Naive thymus-derived CD4-positive, alpha-beta T cell (primary cell): ENCODE data around the gene ARHGAP1. TPM values are rescaled to one million over a fixed set of nuclear protein-coding genes. Genes with fewer than 3 reads are reported as not detected.
A peak's percentile ranks its signal among the peaks of the same experiment; 100 is the strongest.

Experiments used
- ATAC-seq: fragments of 150-1000 bp; cut with Tn5 transposase; 2 replicates; pipeline ENCODE4 v1.10.0; 2021; ENCODE audit warnings: mild to moderate bottlenecking, moderate library complexity
- CTCF ChIA-PET: fragments of 350-600 bp; sonication (Branson Sonifier 250); formaldehyde crosslinking; loops from one replicate; lab custom pipeline; 2021; ENCODE audit warnings: antibody characterized with exemption; lab: Charles Lee
- POLR2A ChIA-PET: fragments of 350-600 bp; sonication (Branson Sonifier 250); formaldehyde crosslinking; loops from one replicate; lab custom pipeline; 2021; ENCODE audit warnings: antibody characterized with exemption, inconsistent platforms; lab: Charles Lee
- DNase-seq, 9 donors: peaks; one replicate each; pipeline versions ENCODE4 v3.0.0 to v3.0.0-alpha.2; 2020 to 2022; ENCODE audit warnings: mixed read lengths in 1 of 9
- H3K27ac ChIP-seq: one replicate; pipeline ENCODE4 v1.7.0; 2013; ENCODE audit warnings: mild to moderate bottlenecking, low read depth, low read length, moderate library complexity
- H3K27me3 ChIP-seq, 2 donors: one replicate each; pipeline ENCODE4 v1.7.0; 2013; ENCODE audit warnings: low read length in 2 of 2, mild to moderate bottlenecking in 2 of 2, moderate library complexity in 2 of 2; ENCODE audit not compliant: control insufficient read depth in 2 of 2, insufficient read depth in 2 of 2
- H3K36me3 ChIP-seq, 3 experiments: 1 replicate in 2 of 3; 2 replicates in 1 of 3; pipeline ENCODE4 v1.7.0; 2013; ENCODE audit warnings: low read length in 3 of 3, mild to moderate bottlenecking in 3 of 3, moderate library complexity in 1 of 3; ENCODE audit not compliant: insufficient read depth in 3 of 3, control insufficient read depth in 2 of 3
- H3K4me1 ChIP-seq, 2 donors: one replicate each; pipeline ENCODE4 v1.7.0; 2013; ENCODE audit warnings: low read length in 2 of 2, mild to moderate bottlenecking in 2 of 2, moderate library complexity in 1 of 2; ENCODE audit not compliant: control insufficient read depth in 2 of 2, insufficient read depth in 2 of 2
- H3K4me3 ChIP-seq: 2 replicates; pipeline ENCODE4 v1.7.0; 2013; ENCODE audit warnings: mild to moderate bottlenecking, low read length
- H3K9me3 ChIP-seq, 3 experiments: 1 replicate in 2 of 3; 2 replicates in 1 of 3; pipeline ENCODE4 v1.7.0; 2013; ENCODE audit warnings: low read length in 3 of 3; ENCODE audit not compliant: control insufficient read depth in 2 of 3
- H3K27ac Mint-ChIP-seq, 9 donors: one replicate each; pipeline ENCODE4 v1.8.0; 2020 to 2022; ENCODE audit warnings: mixed read lengths in 9 of 9, mild to moderate bottlenecking in 8 of 9, moderate library complexity in 5 of 9, inconsistent platforms in 2 of 9
- H3K27me3 Mint-ChIP-seq, 5 donors: one replicate each; pipeline ENCODE4 v1.8.0; 2021 to 2022; ENCODE audit warnings: mixed read lengths in 5 of 5, mild to moderate bottlenecking in 1 of 5
- H3K36me3 Mint-ChIP-seq, 5 donors: one replicate each; pipeline ENCODE4 v1.8.0; 2020 to 2022; ENCODE audit warnings: mixed read lengths in 5 of 5, mild to moderate bottlenecking in 3 of 5, inconsistent platforms in 1 of 5
- H3K4me1 Mint-ChIP-seq, 7 donors: one replicate each; pipeline ENCODE4 v1.8.0; 2020 to 2022; ENCODE audit warnings: mixed read lengths in 7 of 7, mild to moderate bottlenecking in 3 of 7, inconsistent platforms in 1 of 7
- H3K4me3 Mint-ChIP-seq, 10 donors: one replicate each; pipeline ENCODE4 v1.8.0; 2020 to 2022; ENCODE audit warnings: mild to moderate bottlenecking in 10 of 10, mixed read lengths in 10 of 10, moderate library complexity in 6 of 10, inconsistent platforms in 2 of 10
- H3K9me3 Mint-ChIP-seq, 11 donors: one replicate each; pipeline ENCODE4 v1.8.0; 2020 to 2022; ENCODE audit warnings: mixed read lengths in 11 of 11, mild to moderate bottlenecking in 4 of 11, inconsistent platforms in 1 of 11, moderate library complexity in 1 of 11
- intact Hi-C, 2 donors: fragments of 100-400 bp; cut with micrococcal nuclease; formaldehyde crosslinking; loops; one replicate each; pipeline ENCODE4 v1.15.1; 2023
- polyA plus RNA-seq, 2 donors: library from polyadenylated mRNA; unstranded; fragments of 300-500 nt; fragmentation: Illumina TruSeq; gene quantifications; one replicate each; pipeline ENCODE4 v1.2.3, GENCODE V29; 2021
- total RNA-seq, 6 experiments: library from RNA in 5 of 6; stranded (reverse) in 5 of 6; gene quantifications; 1 replicate in 5 of 6; 2 replicates in 1 of 6; pipeline ENCODE4 v1.2.3 and lab custom pipeline; 2021 to 2026

ARHGAP1 gene
- total and polyA plus RNA-seq, 7 experiments from 2014 or later: 44.2 to 82.5 (median 64.6) TPM

DNA sequence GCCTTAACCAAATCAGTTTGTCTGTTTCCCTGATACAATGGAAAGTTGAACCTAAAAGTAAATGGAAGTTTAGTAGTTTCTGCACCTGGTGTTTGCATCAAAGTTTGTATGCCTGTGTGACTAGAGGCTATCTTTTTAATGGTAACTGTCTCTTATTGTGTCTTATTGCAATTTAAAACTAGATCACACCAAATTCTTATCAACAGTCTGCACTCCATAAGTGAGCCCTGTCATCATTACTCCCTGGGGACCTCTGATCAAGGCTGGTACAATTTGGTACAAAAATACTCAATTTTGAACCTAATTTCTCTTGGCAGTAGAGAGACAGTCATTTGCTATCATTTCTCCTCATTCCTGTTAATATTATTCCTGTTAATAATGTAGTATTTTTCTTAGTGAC is 38.1 kb downstream of the ARHGAP1 start:
- ATAC-seq: no peak
- H3K9me3 Mint-ChIP-seq: no peaks in the 10 kb centered on the region
- Histone ChIP-seq H3K27me3 (no peaks in the 10 kb centered on the region), H3K27ac (no peak overlapping the region), H3K9me3 (no peaks in the 10 kb centered on the region), H3K4me3 (no peak overlapping the region), H3K4me1 (no peaks in the 10 kb centered on the region), H3K36me3 (peaks cover 2 to 95% (median 27%) of the 10 kb centered on the region in 3 experiments)
- CTCF ChIA-PET: no interaction called here
- H3K36me3 Mint-ChIP-seq: peaks cover 10 to 58% (median 19%) of the 10 kb centered on the region in 5 donors
- no peak overlapping the region for H3K4me3 Mint-ChIP-seq
- POLR2A ChIA-PET: interaction anchor here (0.8 kb wide), 1 partner anchor 9 kb away, joined by 3 read pairs; no protein-coding TSS in a partner anchor
- H3K27ac Mint-ChIP-seq: peak overlapping the region in 4 of 9 donors; percentile 14 to 64 (median 26)
- intact Hi-C loops: no loop called here
- H3K4me1 Mint-ChIP-seq: peaks cover 0 to 6% (median 2%) of the 10 kb centered on the region in 7 donors
- no peaks in the 10 kb centered on the region for H3K27me3 Mint-ChIP-seq
- DNase-seq: no peak

- DNase-seq (no peak), ATAC-seq (no peak)
- Histone ChIP-seq H3K9me3 (no peaks in the 10 kb centered on the region), H3K27ac (no peak overlapping the region), H3K4me1 (no peaks in the 10 kb centered on the region), H3K4me3 (no peak overlapping the region), H3K36me3 (peaks cover 5 to 95% (median 26%) of the 10 kb centered on the region in 3 experiments), H3K27me3 (no peaks in the 10 kb centered on the region)
- H3K27me3 Mint-ChIP-seq: no peaks in the 10 kb centered on the region
- intact Hi-C loops: no loop called here
- peaks cover 0 to 5% (median 2%) of the 10 kb centered on the region in 7 donors for H3K4me1 Mint-ChIP-seq
- peaks cover 8 to 58% (median 21%) of the 10 kb centered on the region in 5 donors for H3K36me3 Mint-ChIP-seq
- H3K9me3 Mint-ChIP-seq: no peaks in the 10 kb centered on the region
- H3K27ac Mint-ChIP-seq: peak overlapping the region in 1 of 9 donors; percentile 31
- no peak overlapping the region for H3K4me3 Mint-ChIP-seq
- ChIA-PET CTCF (no interaction called here), POLR2A (interaction anchor here (0.8 to 1.3 kb wide), 2 partner anchors 9 kb away, joined by 3 to 5 read pairs; no protein-coding TSS in a partner anchor)
These were observed 38.6 kb downstream of the ARHGAP1 start for GRCh38 chr11:46661836-46662235.

DNA sequence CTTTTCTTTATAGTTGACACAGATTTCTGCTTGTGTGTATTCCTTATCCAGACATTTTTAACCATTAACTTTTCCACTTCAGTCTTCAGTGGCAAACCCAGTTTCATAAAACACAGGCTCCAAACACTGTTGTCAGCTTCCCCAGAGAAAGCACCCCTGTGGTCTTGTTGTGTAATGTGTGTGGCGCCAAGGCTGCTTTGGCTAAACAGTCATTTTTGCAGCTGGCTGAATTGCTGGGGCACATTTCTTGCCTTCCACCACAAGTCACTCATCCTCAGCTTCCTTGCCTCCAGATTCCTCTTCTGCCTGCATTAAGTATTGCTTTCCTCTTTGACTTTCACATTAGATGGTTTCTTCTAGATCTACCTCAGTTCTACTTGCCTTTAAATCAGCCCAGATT is 40.5 kb downstream of the ARHGAP1 start:
- ChIA-PET POLR2A (no interaction called here), CTCF (interaction anchor here (1.1 kb wide), 1 partner anchor 422 kb away, joined by 3 read pairs; no protein-coding TSS in a partner anchor)
- Histone ChIP-seq H3K27ac (no peak overlapping the region), H3K36me3 (peaks cover 9 to 92% (median 27%) of the 10 kb centered on the region in 3 experiments), H3K27me3 (no peaks in the 10 kb centered on the region), H3K4me3 (no peak overlapping the region), H3K9me3 (no peaks in the 10 kb centered on the region), H3K4me1 (no peaks in the 10 kb centered on the region)
- intact Hi-C loops: no loop called here
- peaks cover 0 to 5% (median 0%) of the 10 kb centered on the region in 7 donors for H3K4me1 Mint-ChIP-seq
- DNase-seq: no peak
- no peak overlapping the region for H3K4me3 Mint-ChIP-seq
- no peaks in the 10 kb centered on the region for H3K27me3 Mint-ChIP-seq
- peak overlapping the region in 6 of 9 donors; percentile 4 to 75 (median 19) for H3K27ac Mint-ChIP-seq
- ATAC-seq: no peak
- H3K36me3 Mint-ChIP-seq: peaks cover 4 to 57% (median 19%) of the 10 kb centered on the region in 5 donors
- H3K9me3 Mint-ChIP-seq: no peaks in the 10 kb centered on the region

GRCh38 chr11:46658259-46658658 is 42.2 kb downstream of the ARHGAP1 start:
- intact Hi-C loops: no loop called here
- H3K4me1 ChIP-seq: no peaks in the 10 kb centered on the region
- Mint-ChIP-seq H3K9me3 (no peaks in the 10 kb centered on the region), H3K4me1 (no peaks in the 10 kb centered on the region), H3K27ac (peak overlapping the region in 2 of 9 donors; percentile 4 to 52), H3K36me3 (peaks cover 4 to 47% (median 18%) of the 10 kb centered on the region in 5 donors), H3K4me3 (no peak overlapping the region), H3K27me3 (no peaks in the 10 kb centered on the region)
- H3K9me3 ChIP-seq: no peaks in the 10 kb centered on the region
- peaks cover 9 to 91% (median 24%) of the 10 kb centered on the region in 3 experiments for H3K36me3 ChIP-seq
- no peak overlapping the region for H3K4me3 ChIP-seq
- ChIA-PET POLR2A (interaction anchor here (0.6 kb wide), 2 partner anchors 115 to 276 kb away, joined by 3 to 8 read pairs; no protein-coding TSS in a partner anchor), CTCF (interaction anchor here (1.1 kb wide), 1 partner anchor 12 kb away, joined by 4 read pairs; no protein-coding TSS in a partner anchor)
- no peaks in the 10 kb centered on the region for H3K27me3 ChIP-seq
- no peak overlapping the region for H3K27ac ChIP-seq
- no peak for ATAC-seq
- DNase-seq: no peak

GRCh38 chr11:46657186-46657585 is 43.2 kb downstream of the ARHGAP1 start:
- no peak overlapping the region for H3K27ac Mint-ChIP-seq
- DNase-seq (no peak), ATAC-seq (no peak)
- Histone ChIP-seq H3K9me3 (no peaks in the 10 kb centered on the region), H3K4me1 (no peaks in the 10 kb centered on the region), H3K4me3 (no peak overlapping the region), H3K27me3 (no peaks in the 10 kb centered on the region), H3K27ac (no peak overlapping the region), H3K36me3 (peaks cover 16 to 91% (median 24%) of the 10 kb centered on the region in 3 experiments)
- intact Hi-C loops: no loop called here
- ChIA-PET CTCF (interaction anchor here (0.6 kb wide), 1 partner anchor 44 kb away, joined by 3 read pairs; no protein-coding TSS in a partner anchor), POLR2A (no interaction called here)
- H3K4me1 Mint-ChIP-seq: no peaks in the 10 kb centered on the region
- no peaks in the 10 kb centered on the region for H3K9me3 Mint-ChIP-seq
- no peak overlapping the region for H3K4me3 Mint-ChIP-seq
- no peaks in the 10 kb centered on the region for H3K27me3 Mint-ChIP-seq
- peaks cover 4 to 41% (median 18%) of the 10 kb centered on the region in 5 donors for H3K36me3 Mint-ChIP-seq

GRCh38 chr11:46655631-46656030 is 44.8 kb downstream of the ARHGAP1 start:
- no peaks in the 10 kb centered on the region for H3K4me1 ChIP-seq
- no peak overlapping the region for H3K27ac ChIP-seq
- intact Hi-C loops: no loop called here
- Mint-ChIP-seq H3K36me3 (peaks cover 4 to 51% (median 23%) of the 10 kb centered on the region in 5 donors), H3K9me3 (no peaks in the 10 kb centered on the region), H3K4me3 (no peak overlapping the region), H3K27ac (peak overlapping the region in 1 of 9 donors; percentile 19), H3K4me1 (no peaks in the 10 kb centered on the region), H3K27me3 (no peaks in the 10 kb centered on the region)
- no peaks in the 10 kb centered on the region for H3K27me3 ChIP-seq
- ChIA-PET POLR2A (interaction anchor here (1.1 kb wide), 1 partner anchor 44 kb away, joined by 4 read pairs; the partner anchor contains the start of gene ARHGAP1), CTCF (no interaction called here)
- H3K4me3 ChIP-seq: no peak overlapping the region
- DNase-seq (no peak), ATAC-seq (no peak)
- H3K9me3 ChIP-seq: no peaks in the 10 kb centered on the region
- H3K36me3 ChIP-seq: peaks cover 29 to 92% (median 34%) of the 10 kb centered on the region in 3 experiments
